Lower leg skin (tissue), 4 donors: ENCODE measurements around the gene SLC15A1. TPM values are rescaled to one million over a fixed set of nuclear protein-coding genes. Genes with fewer than 3 reads are reported as not detected.
A peak's percentile ranks its signal among the peaks of the same experiment; 100 is the strongest.

ENCODE experiments used
- DNase-seq, 2 donors: peaks; one replicate each; pipeline ENCODE4 v3.0.0-alpha.2; 2019; ENCODE audit warnings: low spot score in 2 of 2
- H3K4me3 ChIP-seq: fragments of 200-600 bp; sonication (generic); 2 replicates; pipeline ENCODE4 v1.5.1; 2017; ENCODE audit warnings: mild to moderate bottlenecking, low read depth; ENCODE audit not compliant: poor library complexity, severe bottlenecking
- POLR2A ChIP-seq, 2 donors: fragments of 450-650 bp; IDR thresholded peaks; one replicate each; pipeline ENCODE4 v1.6.1; 2016 to 2017; ENCODE audit warnings: antibody characterized with exemption in 2 of 2, mild to moderate bottlenecking in 1 of 2, moderate library complexity in 1 of 2
- WGBS, 2 donors: methylation state at CpG; one replicate each; pipeline ENCODE4 v1.1.5; 2018; 5-methylcytosine and 5-hydroxymethylcytosine counted together
- intact Hi-C: fragments of 100-400 bp; cut with DNase I; formaldehyde crosslinking; loops from one replicate; pipeline ENCODE4 v1.15.0; 2023; ENCODE audit warnings: low total_unique reads
- total RNA-seq, 4 donors: library from RNA; depleted of rRNA; stranded (reverse); fragments of >200 nt; gene quantifications; one replicate each; pipeline ENCODE4 v1.1.0, GENCODE V29; 2016
- TF ChIP-seq, protein P1 (sequence below), 3 donors: fragments of 450-650 bp; IDR thresholded peaks; one replicate each; pipeline ENCODE4 v1.5.1; 2016; ENCODE audit warnings: antibody characterized with exemption in 3 of 3, mild to moderate bottlenecking in 3 of 3, moderate library complexity in 2 of 3

The SLC15A1 gene
- total RNA-seq, 4 donors from 2014 or later, result 31.0 to 70.9 (median 40.1) TPM

GRCh38 chr13:98657506-98658085 lies 94.9 kb downstream of the SLC15A1 start:
- intact Hi-C loops, result no loop called here

DNA sequence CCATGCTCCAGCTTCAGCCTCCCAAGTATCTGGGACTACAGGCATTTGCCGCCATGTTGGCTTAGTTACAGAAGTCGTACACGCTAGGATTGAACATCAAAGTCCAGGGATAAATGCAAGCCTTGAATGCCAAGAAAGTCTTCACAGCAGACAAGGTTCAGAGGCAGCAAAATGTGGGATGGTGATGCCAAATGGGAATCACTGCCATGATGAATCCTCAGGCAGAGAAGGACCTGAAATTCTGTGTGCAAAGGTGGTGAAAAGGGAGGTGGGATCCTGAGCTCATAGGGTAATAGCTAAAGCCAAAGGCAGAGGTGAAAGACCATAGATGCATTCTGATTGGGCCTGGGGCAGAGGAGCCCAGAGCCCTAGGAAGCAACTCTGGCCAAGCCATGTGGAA lies 96.2 kb downstream of the SLC15A1 start:
- DNase-seq, result peak in 1 of 2 donors; percentile 70
- TF ChIP-seq POLR2A (IDR thresholded peaks at IDR 0.05), result no peak
- TF ChIP-seq, protein P1, sequence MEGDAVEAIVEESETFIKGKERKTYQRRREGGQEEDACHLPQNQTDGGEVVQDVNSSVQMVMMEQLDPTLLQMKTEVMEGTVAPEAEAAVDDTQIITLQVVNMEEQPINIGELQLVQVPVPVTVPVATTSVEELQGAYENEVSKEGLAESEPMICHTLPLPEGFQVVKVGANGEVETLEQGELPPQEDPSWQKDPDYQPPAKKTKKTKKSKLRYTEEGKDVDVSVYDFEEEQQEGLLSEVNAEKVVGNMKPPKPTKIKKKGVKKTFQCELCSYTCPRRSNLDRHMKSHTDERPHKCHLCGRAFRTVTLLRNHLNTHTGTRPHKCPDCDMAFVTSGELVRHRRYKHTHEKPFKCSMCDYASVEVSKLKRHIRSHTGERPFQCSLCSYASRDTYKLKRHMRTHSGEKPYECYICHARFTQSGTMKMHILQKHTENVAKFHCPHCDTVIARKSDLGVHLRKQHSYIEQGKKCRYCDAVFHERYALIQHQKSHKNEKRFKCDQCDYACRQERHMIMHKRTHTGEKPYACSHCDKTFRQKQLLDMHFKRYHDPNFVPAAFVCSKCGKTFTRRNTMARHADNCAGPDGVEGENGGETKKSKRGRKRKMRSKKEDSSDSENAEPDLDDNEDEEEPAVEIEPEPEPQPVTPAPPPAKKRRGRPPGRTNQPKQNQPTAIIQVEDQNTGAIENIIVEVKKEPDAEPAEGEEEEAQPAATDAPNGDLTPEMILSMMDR (IDR thresholded peaks at IDR 0.05), result no peak
- intact Hi-C loops, result no loop called here
- 98% methylated on average over 3 of the region's 3 CpGs for WGBS, 2 donors
- no peak overlapping the region for H3K4me3 ChIP-seq

More at GRCh38 chr13:98657506-98658085, 94.9 kb downstream of the SLC15A1 start:
- DNase-seq, result no peak
- no peak overlapping the region for H3K4me3 ChIP-seq
- TF ChIP-seq, protein P1 (IDR thresholded peaks at IDR 0.05), result no peak
- no peak for TF ChIP-seq POLR2A (IDR thresholded peaks at IDR 0.05)
- 38 to 40% methylated on average over 8 of the region's 8 CpGs for WGBS, 2 donors

GRCh38 chr13:98653463-98653985 lies 98.9 kb downstream of the SLC15A1 start:
- H3K4me3 ChIP-seq, result no peak overlapping the region
- intact Hi-C loops, result no loop called here
- WGBS, 2 donors, result 32 to 37% methylated on average over 9 of the region's 9 CpGs
- TF ChIP-seq POLR2A (IDR thresholded peaks at IDR 0.05), result no peak
- TF ChIP-seq, protein P1 (IDR thresholded peaks at IDR 0.05), result peak in 2 of 3 donors; percentile 1 to 87
- peak; percentile 74 to 96 for DNase-seq

DNA sequence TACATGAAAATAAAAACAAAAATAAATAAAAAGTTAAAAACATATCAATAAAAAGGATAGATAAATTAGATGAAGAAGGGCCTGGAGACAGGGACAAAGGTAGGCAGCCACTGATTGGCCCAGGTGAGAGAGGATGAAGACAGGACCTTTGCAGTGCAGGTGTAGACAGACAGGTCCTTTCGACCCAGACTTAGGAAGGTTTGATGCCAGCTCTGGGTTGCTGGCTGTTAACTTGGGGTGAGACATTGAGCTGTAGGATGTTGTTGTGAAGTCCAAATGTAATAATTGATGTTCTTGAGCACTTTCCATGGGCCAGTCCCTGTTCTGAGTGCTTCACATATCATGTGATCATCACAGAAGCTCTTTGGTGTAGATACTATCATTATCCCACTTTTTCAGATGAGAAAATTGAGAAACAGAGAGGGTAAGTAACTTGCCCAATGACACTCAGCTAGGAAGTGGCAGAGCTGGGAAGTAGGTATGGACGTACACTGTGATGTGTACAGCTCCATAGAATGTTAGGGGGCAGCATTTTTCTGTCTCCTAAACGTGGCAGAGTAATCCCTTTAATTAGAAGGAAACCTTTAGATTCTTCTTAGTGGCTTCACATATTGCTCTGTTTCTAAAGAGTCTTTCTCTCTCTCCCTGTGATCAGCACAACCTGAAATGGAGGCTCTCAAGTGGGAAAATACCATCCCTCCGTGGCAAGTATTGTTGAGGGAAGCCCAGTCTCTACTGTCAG lies 99.6 kb downstream of the SLC15A1 start:
- whole genome bisulfite sequencing, 2 donors, result 42 to 51% methylated on average over 4 of the region's 4 CpGs
- DNase-seq, result peak in 1 of 2 donors; percentile 39
- H3K4me3 ChIP-seq, result no peak overlapping the region
- TF ChIP-seq POLR2A (IDR thresholded peaks at IDR 0.05), result no peak
- TF ChIP-seq, protein P1 (IDR thresholded peaks at IDR 0.05), result no peak
- intact Hi-C loops, result no loop called here

GRCh38 chr13:98652276-98652675 lies 100.2 kb downstream of the SLC15A1 start:
- WGBS, 2 donors, result 40 to 68% methylated on average over 2 of the region's 2 CpGs
- H3K4me3 ChIP-seq, result no peak overlapping the region
- intact Hi-C loops, result no loop called here
- DNase-seq, result no peak
- TF ChIP-seq, protein P1 (IDR thresholded peaks at IDR 0.05), result no peak
- no peak for TF ChIP-seq POLR2A (IDR thresholded peaks at IDR 0.05)
